Vagina (tissue), 2 donors: Measurements from ENCODE around the gene BICDL2. TPM values are rescaled to one million over a fixed set of nuclear protein-coding genes. Genes with fewer than 3 reads are reported as not detected.
A peak's percentile ranks its signal among the peaks of the same experiment; 100 is the strongest.

Experiments used
- DNase-seq, 2 donors: peaks; one replicate each; pipeline ENCODE4 v3.0.0-alpha.2; 2017; ENCODE audit errors: extremely low spot score in 2 of 2
- H3K27ac ChIP-seq: fragments of 200-600 bp; sonication (generic); one replicate; pipeline ENCODE4 v1.5.1; 2019
- H3K27me3 ChIP-seq: fragments of 200-600 bp; sonication (generic); one replicate; pipeline ENCODE4 v1.5.1; 2019
- H3K36me3 ChIP-seq, 2 donors: fragments of 200-600 bp; sonication (generic); one replicate each; pipeline ENCODE4 v1.5.1; 2017 to 2019
- H3K4me1 ChIP-seq: fragments of 200-600 bp; sonication (generic); one replicate; pipeline ENCODE4 v1.5.1; 2019
- H3K4me3 ChIP-seq, 2 donors: fragments of 200-600 bp; sonication (generic); 1 replicate in 1 of 2; 2 replicates in 1 of 2; pipeline ENCODE4 v1.5.1; 2016 to 2019
- H3K9me3 ChIP-seq: fragments of 200-600 bp; sonication (generic); one replicate; pipeline ENCODE4 v1.5.1; 2019
- CTCF ChIP-seq, 3 experiments: fragments of 450-650 bp in 2 of 3; fragments of 200-600 bp in 1 of 3; sonication (generic) in 1 of 3; IDR thresholded peaks; one replicate each; pipeline ENCODE4 v1.5.1; 2017 to 2019; ENCODE audit warnings: antibody characterized with exemption in 3 of 3, mild to moderate bottlenecking in 2 of 3, moderate library complexity in 2 of 3
- POLR2A ChIP-seq, 2 donors: fragments of 450-650 bp; IDR thresholded peaks; one replicate each; pipeline ENCODE4 v1.6.1; 2017; ENCODE audit warnings: antibody characterized with exemption in 2 of 2, mild to moderate bottlenecking in 2 of 2, moderate library complexity in 2 of 2
- POLR2AphosphoS5 ChIP-seq, 2 donors: sonication (generic); formaldehyde crosslinking; IDR thresholded peaks; one replicate each; pipeline ENCODE4 v1.9.0; 2017; ENCODE audit warnings: antibody characterized with exemption in 2 of 2, mild to moderate bottlenecking in 2 of 2, low read depth in 1 of 2; ENCODE audit not compliant: insufficient read depth in 1 of 2
- intact Hi-C: fragments of 100-400 bp; cut with DNase I; formaldehyde crosslinking; loops from one replicate; pipeline ENCODE4 v1.15.1; 2023
- total RNA-seq: library from RNA; depleted of rRNA; stranded (reverse); fragments of >200 nt; gene quantifications from one replicate; pipeline ENCODE4 v1.2.3, GENCODE V29; 2016

The BICDL2 gene
- total RNA-seq, 1 donor from 2014 or later, result 52.5 TPM

GRCh38 chr16:3025032-3026002 lies 11.4 kb downstream of the BICDL2 start:
- DNase-seq, result no peak
- peaks cover 0 to 3% of the 10 kb centered on the region in 2 donors for H3K36me3 ChIP-seq
- peaks cover 66% of the 10 kb centered on the region for H3K4me1 ChIP-seq
- H3K9me3 ChIP-seq, result no peaks in the 10 kb centered on the region
- TF ChIP-seq POLR2A (IDR thresholded peaks at IDR 0.05) (no peak), CTCF (IDR thresholded peaks at IDR 0.05) (no peak), POLR2AphosphoS5 (IDR thresholded peaks at IDR 0.05; ENCODE audit: insufficient read depth in 1 of 2, low read depth in 1 of 2) (no peak)
- no peaks in the 10 kb centered on the region for H3K27me3 ChIP-seq
- intact Hi-C loops, result no loop called here
- no peak overlapping the region for H3K27ac ChIP-seq
- H3K4me3 ChIP-seq, result no peak overlapping the region

- DNase-seq, result peak in 1 of 2 donors; percentile 97
- intact Hi-C loops, result no loop called here
- H3K27me3 ChIP-seq, result no peaks in the 10 kb centered on the region
- no peak for TF ChIP-seq CTCF (IDR thresholded peaks at IDR 0.05)
- peak; percentile 93 for TF ChIP-seq POLR2AphosphoS5 (IDR thresholded peaks at IDR 0.05; ENCODE audit: insufficient read depth in 1 of 2, low read depth in 1 of 2)
- TF ChIP-seq POLR2A (IDR thresholded peaks at IDR 0.05), result peak in 1 of 2 donors; percentile 37
- no peaks in the 10 kb centered on the region for H3K9me3 ChIP-seq
- H3K4me1 ChIP-seq, result peaks cover 62% of the 10 kb centered on the region
- H3K36me3 ChIP-seq, result peaks cover 0 to 3% of the 10 kb centered on the region in 2 donors
- peak within 1 kb of the TSS; percentile 68 to 76 for H3K4me3 ChIP-seq
- peak within 1 kb of the TSS; percentile 96 for H3K27ac ChIP-seq
Measured at GRCh38 chr16:3023669-3024478, 12.9 kb downstream of the BICDL2 start, which contains the start of the genes HCFC1R1 and THOC6. HCFC1R1 (minus strand) TSS chr16:3023942; CDS start chr16:3023941, 1 bp downstream. THOC6 (plus strand) TSS chr16:3024035; CDS start chr16:3024327, 292 bp downstream.

GRCh38 chr16:3023415-3023668 lies 13.4 kb downstream of the BICDL2 start:
- no peak for TF ChIP-seq POLR2AphosphoS5 (IDR thresholded peaks at IDR 0.05; ENCODE audit: insufficient read depth in 1 of 2, low read depth in 1 of 2)
- TF ChIP-seq POLR2A (IDR thresholded peaks at IDR 0.05), result no peak
- Histone ChIP-seq H3K4me3 (peak overlapping the region; percentile 68 to 76), H3K27ac (peak overlapping the region; percentile 96), H3K27me3 (no peaks in the 10 kb centered on the region), H3K9me3 (no peaks in the 10 kb centered on the region), H3K36me3 (peaks cover 0 to 3% of the 10 kb centered on the region in 2 donors), H3K4me1 (peaks cover 57% of the 10 kb centered on the region)
- DNase-seq, result no peak
- intact Hi-C loops, result no loop called here

- Histone ChIP-seq H3K27ac (peak overlapping the region; percentile 96), H3K27me3 (peaks cover 2% of the 10 kb centered on the region), H3K9me3 (no peaks in the 10 kb centered on the region), H3K4me1 (peaks cover 52% of the 10 kb centered on the region), H3K36me3 (peaks cover 0 to 3% of the 10 kb centered on the region in 2 donors), H3K4me3 (peak overlapping the region; percentile 68 to 76)
- intact Hi-C loops, result no loop called here
- DNase-seq, result no peak
- TF ChIP-seq POLR2A (IDR thresholded peaks at IDR 0.05) (no peak), CTCF (IDR thresholded peaks at IDR 0.05) (no peak)
Measured at GRCh38 chr16:3022684-3023414, 13.9 kb downstream of the BICDL2 start.

- H3K9me3 ChIP-seq, result no peaks in the 10 kb centered on the region
- intact Hi-C loops, result no loop called here
- H3K4me1 ChIP-seq, result peaks cover 51% of the 10 kb centered on the region
- peak in 1 of 2 donors; percentile 96 for DNase-seq
- TF ChIP-seq CTCF (IDR thresholded peaks at IDR 0.05) (no peak), POLR2AphosphoS5 (IDR thresholded peaks at IDR 0.05; ENCODE audit: insufficient read depth in 1 of 2, low read depth in 1 of 2) (peak in 1 of 2 donors; percentile 90), POLR2A (IDR thresholded peaks at IDR 0.05) (no peak)
- H3K27ac ChIP-seq, result peak overlapping the region; percentile 96
- peaks cover 0 to 3% of the 10 kb centered on the region in 2 donors for H3K36me3 ChIP-seq
- peaks cover 5% of the 10 kb centered on the region for H3K27me3 ChIP-seq
- H3K4me3 ChIP-seq, result peak overlapping the region; percentile 68 to 76
Measured at GRCh38 chr16:3022208-3022683, 14.5 kb downstream of the BICDL2 start.
